Measurements from ENCODE around the gene C19orf53. TPM values are rescaled to one million over a fixed set of nuclear protein-coding genes. Genes with fewer than 3 reads are reported as not detected.
A peak's percentile ranks its signal among the peaks of the same experiment; 100 is the strongest.

C19orf53 gene
- 100 to 1,000 TPM; 114 to 129 (median 120) TPM for total RNA-seq

DNA sequence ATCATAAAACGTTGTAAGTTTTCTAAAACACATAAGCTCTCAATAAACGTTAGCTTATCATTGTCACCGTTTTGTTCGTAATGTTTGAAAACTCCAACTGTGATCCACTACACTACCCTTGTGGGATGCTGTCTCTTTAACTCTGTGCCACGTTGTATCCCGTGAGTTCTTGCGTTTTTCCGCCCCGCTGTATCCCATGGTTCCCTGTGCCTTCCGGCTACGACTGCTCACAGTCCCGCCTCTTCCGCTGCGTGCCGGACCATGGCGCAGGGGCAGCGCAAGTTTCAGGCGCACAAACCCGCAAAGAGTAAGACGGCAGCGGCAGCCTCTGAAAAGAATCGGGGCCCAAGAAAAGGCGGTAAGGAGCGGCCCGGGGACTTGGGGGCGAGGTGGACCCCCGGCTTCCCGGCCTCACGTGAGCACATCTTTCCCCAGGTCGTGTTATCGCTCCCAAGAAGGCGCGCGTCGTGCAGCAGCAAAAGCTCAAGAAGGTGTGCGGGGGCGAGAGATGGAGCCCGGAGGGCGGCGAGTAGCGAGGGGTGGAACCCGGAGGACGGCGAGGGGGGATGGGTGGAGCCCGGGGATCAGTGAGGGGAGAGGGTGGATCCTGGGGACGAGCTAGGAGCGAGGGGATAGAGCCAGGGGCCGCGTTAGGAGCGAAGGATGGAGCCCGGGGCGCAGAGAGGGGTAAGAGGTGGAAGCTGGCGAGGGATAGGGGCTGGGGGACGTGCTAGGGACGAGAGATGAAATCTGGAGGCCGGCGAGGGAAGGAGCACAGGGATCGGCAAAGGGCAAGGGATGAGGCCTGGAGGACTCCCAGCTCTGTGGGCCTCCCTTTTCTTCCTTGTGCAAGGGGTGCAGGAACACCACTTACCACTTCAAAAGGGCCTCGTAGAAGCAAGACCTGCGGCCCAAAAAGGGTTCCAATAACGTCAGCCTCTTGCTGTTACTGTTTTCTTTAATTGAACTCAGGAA lies at the start of gene C19orf53:
C19orf53 (plus strand) TSS at position 240 of the 975 bp plus-strand sequence; CDS start at position 262, 22 bp downstream.
- TF ChIP-seq, protein P1, sequence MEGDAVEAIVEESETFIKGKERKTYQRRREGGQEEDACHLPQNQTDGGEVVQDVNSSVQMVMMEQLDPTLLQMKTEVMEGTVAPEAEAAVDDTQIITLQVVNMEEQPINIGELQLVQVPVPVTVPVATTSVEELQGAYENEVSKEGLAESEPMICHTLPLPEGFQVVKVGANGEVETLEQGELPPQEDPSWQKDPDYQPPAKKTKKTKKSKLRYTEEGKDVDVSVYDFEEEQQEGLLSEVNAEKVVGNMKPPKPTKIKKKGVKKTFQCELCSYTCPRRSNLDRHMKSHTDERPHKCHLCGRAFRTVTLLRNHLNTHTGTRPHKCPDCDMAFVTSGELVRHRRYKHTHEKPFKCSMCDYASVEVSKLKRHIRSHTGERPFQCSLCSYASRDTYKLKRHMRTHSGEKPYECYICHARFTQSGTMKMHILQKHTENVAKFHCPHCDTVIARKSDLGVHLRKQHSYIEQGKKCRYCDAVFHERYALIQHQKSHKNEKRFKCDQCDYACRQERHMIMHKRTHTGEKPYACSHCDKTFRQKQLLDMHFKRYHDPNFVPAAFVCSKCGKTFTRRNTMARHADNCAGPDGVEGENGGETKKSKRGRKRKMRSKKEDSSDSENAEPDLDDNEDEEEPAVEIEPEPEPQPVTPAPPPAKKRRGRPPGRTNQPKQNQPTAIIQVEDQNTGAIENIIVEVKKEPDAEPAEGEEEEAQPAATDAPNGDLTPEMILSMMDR (IDR thresholded peaks at IDR 0.05) = peak in 1 of 6 experiments; percentile 29
- peak in 3 of 4 donors; percentile 84 to 90 (median 86) for TF ChIP-seq POLR2A (IDR thresholded peaks at IDR 0.05)
- peak; percentile 45 for DNase-seq

DNA sequence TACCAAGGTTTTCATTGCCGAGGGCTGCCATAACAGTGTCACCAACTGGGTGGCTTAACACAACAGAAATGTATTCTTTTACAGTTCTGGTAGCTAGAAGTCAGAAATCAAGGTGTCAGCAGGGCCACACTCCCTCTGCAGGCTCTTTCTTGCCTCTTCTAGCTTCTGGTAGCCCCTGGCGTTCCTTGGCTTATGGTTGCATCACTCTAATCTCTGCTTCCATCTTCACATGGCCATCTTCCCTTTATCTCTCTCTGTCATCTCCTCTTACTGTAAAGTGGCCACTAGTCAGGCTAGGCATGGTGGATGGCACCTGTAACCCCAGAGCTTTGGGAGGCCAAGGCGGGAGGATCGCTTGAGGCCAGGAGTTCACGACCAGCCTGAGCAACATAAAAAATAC lies 47.9 kb upstream of the C19orf53 start:
- Histone ChIP-seq H3K27me3 (no peaks in the 10 kb centered on the region), H3K4me1 (peaks cover 8 to 22% (median 10%) of the 10 kb centered on the region in 3 donors), H3K27ac (no peak overlapping the region), H3K4me3 (no peak overlapping the region), H3K36me3 (no peaks in the 10 kb centered on the region), H3K9me3 (no peaks in the 10 kb centered on the region)
- TF ChIP-seq, protein P1 (IDR thresholded peaks at IDR 0.05) = no peak
- no peak for TF ChIP-seq POLR2A (IDR thresholded peaks at IDR 0.05)
- intact Hi-C loops (cut with DNase I) = no loop called here
- no peak for DNase-seq
- 77 to 96% methylated on average over 5 of the region's 5 CpGs for WGBS, 2 donors

More for the DNA sequence above, at the start of gene C19orf53:
- WGBS, 2 donors = 0 to 1% methylated on average over 35 to 36 of the region's 61 CpGs
- Histone ChIP-seq H3K4me3 (peak within 1 kb of the TSS; percentile 70 to 100 (median 88)), H3K36me3 (peaks cover 7 to 67% (median 17%) of the 10 kb centered on the region in 3 donors), H3K4me1 (peaks cover 5 to 29% (median 12%) of the 10 kb centered on the region in 3 donors), H3K27me3 (no peaks in the 10 kb centered on the region), H3K9me3 (no peaks in the 10 kb centered on the region), H3K27ac (peak within 1 kb of the TSS; percentile 89 to 96 (median 92))
- intact Hi-C loops (cut with DNase I) = no loop called here

DNA sequence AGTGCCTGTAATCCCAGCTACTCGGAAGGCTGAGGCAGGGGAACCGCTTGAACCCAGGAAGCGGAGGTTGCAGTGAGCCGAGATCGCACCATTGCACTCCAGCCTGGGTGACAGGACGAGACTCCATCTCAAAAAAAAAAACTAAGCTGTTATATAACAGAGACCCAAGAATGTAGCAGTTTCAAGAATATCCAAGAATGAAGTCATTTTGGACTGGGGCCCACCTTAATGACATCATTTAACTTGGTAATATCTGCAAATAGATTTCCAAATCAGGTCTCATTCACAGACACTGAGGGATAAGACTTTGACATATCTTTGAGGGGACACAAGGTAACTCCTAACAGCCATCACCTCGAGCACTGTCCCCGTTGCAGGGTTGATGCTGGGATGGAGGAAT lies 46.5 kb upstream of the C19orf53 start:
- H3K27ac ChIP-seq = no peak overlapping the region
- DNase-seq = no peak
- 69 to 72% methylated on average over 4 to 7 of the region's 8 CpGs for WGBS, 2 donors
- no peaks in the 10 kb centered on the region for H3K27me3 ChIP-seq
- no peak overlapping the region for H3K4me3 ChIP-seq
- intact Hi-C loops (cut with DNase I) = no loop called here
- no peak for TF ChIP-seq POLR2A (IDR thresholded peaks at IDR 0.05)
- TF ChIP-seq, protein P1 (IDR thresholded peaks at IDR 0.05) = no peak
- H3K36me3 ChIP-seq = no peaks in the 10 kb centered on the region
- H3K4me1 ChIP-seq = peaks cover 13 to 33% (median 17%) of the 10 kb centered on the region in 3 donors
- no peaks in the 10 kb centered on the region for H3K9me3 ChIP-seq

DNA sequence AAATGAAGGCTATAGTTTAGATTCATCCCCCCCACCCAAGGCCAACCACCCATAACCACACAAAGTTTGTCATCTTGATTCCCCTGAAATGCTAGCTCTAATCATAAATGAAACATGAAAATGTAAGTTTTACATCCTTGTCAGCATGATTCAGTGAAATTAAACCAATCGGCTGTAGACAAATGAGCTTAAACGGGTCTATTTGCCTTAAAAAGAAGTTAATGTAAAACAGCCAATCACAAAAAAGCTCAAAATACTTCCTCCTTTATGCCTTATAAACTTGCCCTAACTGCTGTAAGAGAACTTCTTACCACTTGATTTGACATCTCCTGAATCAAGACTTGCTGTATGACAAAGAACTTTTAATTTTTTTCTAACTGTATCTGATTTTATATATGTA lies 44.4 kb upstream of the C19orf53 start:
- H3K36me3 ChIP-seq = no peaks in the 10 kb centered on the region
- 26 to 27% methylated on average over 2 of the region's 2 CpGs for WGBS, 2 donors
- TF ChIP-seq, protein P1 (IDR thresholded peaks at IDR 0.05) = no peak
- TF ChIP-seq POLR2A (IDR thresholded peaks at IDR 0.05) = no peak
- intact Hi-C loops (cut with DNase I) = no loop called here
- H3K4me1 ChIP-seq = peaks cover 13 to 38% (median 17%) of the 10 kb centered on the region in 3 donors
- H3K27me3 ChIP-seq = no peaks in the 10 kb centered on the region
- no peak for DNase-seq
- no peaks in the 10 kb centered on the region for H3K9me3 ChIP-seq
- H3K4me3 ChIP-seq = no peak overlapping the region
- H3K27ac ChIP-seq = peak overlapping the region in 3 of 4 donors; percentile 55 to 93 (median 87)

Measured in esophagus squamous epithelium (tissue), 5 donors.